SK-N-SH (cell line): ENCODE data around the gene STEAP2. TPM values are rescaled to one million over a fixed set of nuclear protein-coding genes. Genes with fewer than 3 reads are reported as not detected.

Experiments used
- CTCF ChIA-PET: fragments of 300-600, 350-600 bp; formaldehyde crosslinking; extraction: SDS; loops from one replicate; lab custom pipeline; 2021; lab: Yijun Ruan, JAX
- POLR2A ChIA-PET: fragments of 350-600 bp; sonication (Branson Sonifier 250); formaldehyde crosslinking; extraction: SDS; loops from one replicate; lab custom pipeline; 2020; ENCODE audit warnings: antibody characterized with exemption, inconsistent platforms; lab: Yijun Ruan, JAX
- DNase-seq: peaks from one replicate; pipeline ENCODE4 v3.0.0; 2012
- H2AFZ ChIP-seq: fragments of 200-600 bp; sonication (generic); 2 replicates; pipeline ENCODE4 v1.8.1; 2016; ENCODE audit warnings: antibody characterized with exemption, mild to moderate bottlenecking, low read depth
- H3F3A ChIP-seq: fragments of 200-600 bp; sonication (generic); replicated peaks from 2 replicates; pipeline ENCODE3; 2016; ENCODE audit warnings: antibody characterized with exemption, mild to moderate bottlenecking; ENCODE audit not compliant: insufficient read depth
- H3K27ac ChIP-seq, 2 experiments: fragments of 200-500 bp in 1 of 2; fragments of 200-600 bp in 1 of 2; sonication (Bioruptor generic) in 1 of 2; sonication (generic), shearing (Covaris generic) in 1 of 2; 2 replicates each; pipeline versions ENCODE4 v1.5.1 to v1.6.1; 2014 to 2016; ENCODE audit warnings: low read depth in 2 of 2, inconsistent platforms in 1 of 2, low read length in 1 of 2, mild to moderate bottlenecking in 1 of 2, mixed read lengths in 1 of 2
- H3K27me3 ChIP-seq: fragments of 200-600 bp; sonication (generic), shearing (Covaris generic); 2 replicates; pipeline ENCODE4 v1.6.1; 2016; ENCODE audit warnings: mixed run types; ENCODE audit not compliant: insufficient read depth
- H3K36me3 ChIP-seq, 2 experiments: fragments of 200-500 bp in 1 of 2; fragments of 200-600 bp in 1 of 2; sonication (Bioruptor generic) in 1 of 2; sonication (generic) in 1 of 2; replicated peaks in 1 of 2; 2 replicates each; pipeline versions ENCODE3 to v1.5.1; 2014 to 2016; ENCODE audit warnings: low read length in 1 of 2, mild to moderate bottlenecking in 1 of 2; ENCODE audit not compliant: insufficient read depth in 2 of 2, control insufficient read depth in 1 of 2
- H3K4me1 ChIP-seq, 2 experiments: fragments of 200-500 bp in 1 of 2; fragments of 200-600 bp in 1 of 2; sonication (Bioruptor generic) in 1 of 2; sonication (generic), shearing (Covaris generic) in 1 of 2; 2 replicates each; pipeline versions ENCODE4 v1.5.1 to v1.6.1; 2014 to 2016; ENCODE audit warnings: low read depth in 1 of 2, low read length in 1 of 2, mixed run types in 1 of 2; ENCODE audit not compliant: insufficient read depth in 2 of 2, control insufficient read depth in 1 of 2
- H3K4me2 ChIP-seq: fragments of 200-600 bp; sonication (generic), shearing (Covaris generic); 2 replicates; pipeline ENCODE4 v1.6.1; 2017; ENCODE audit warnings: mixed run types
- H3K4me3 ChIP-seq, 2 experiments: fragments of 200-500 bp in 1 of 2; fragments of 200-600 bp in 1 of 2; sonication (Bioruptor generic) in 1 of 2; sonication (generic), shearing (Covaris generic) in 1 of 2; 2 replicates each; pipeline versions ENCODE4 v1.5.1 to v1.8.1; 2014 to 2016; ENCODE audit warnings: low read depth in 2 of 2, inconsistent platforms in 1 of 2, low read length in 1 of 2, mild to moderate bottlenecking in 1 of 2, mixed read lengths in 1 of 2, moderate library complexity in 1 of 2
- H3K79me2 ChIP-seq: fragments of 200-600 bp; sonication (generic); 2 replicates; pipeline ENCODE4 v1.8.1; 2017; ENCODE audit warnings: mild to moderate bottlenecking; ENCODE audit not compliant: insufficient read depth
- H3K9ac ChIP-seq: fragments of 200-600 bp; sonication (generic); 2 replicates; pipeline ENCODE4 v1.6.1; 2017; ENCODE audit warnings: mixed run types
- H3K9me2 ChIP-seq: fragments of 200-600 bp; sonication (generic); 2 replicates; pipeline ENCODE4 v1.6.1; 2017; ENCODE audit warnings: mixed run types
- H3K9me3 ChIP-seq: fragments of 200-600 bp; sonication (generic); 2 replicates; pipeline ENCODE4 v1.6.1; 2017; ENCODE audit warnings: mixed run types, mild to moderate bottlenecking, moderate library complexity
- H4K20me1 ChIP-seq: fragments of 200-600 bp; sonication (generic); 2 replicates; pipeline ENCODE4 v1.6.1; 2017; ENCODE audit warnings: mild to moderate bottlenecking, mixed run types; ENCODE audit not compliant: insufficient read depth
- EZH2phosphoT487 ChIP-seq: fragments of 200-600 bp; sonication (generic); IDR thresholded peaks from 2 replicates; pipeline ENCODE4 v1.6.1; 2017; ENCODE audit warnings: low read depth, mixed run types, mild to moderate bottlenecking, antibody characterized with exemption, moderate library complexity, borderline replicate concordance
- FOSL2 ChIP-seq: IDR thresholded peaks from 2 replicates; pipeline ENCODE4 v1.4.0; 2012; ENCODE audit warnings: low read depth, mild to moderate bottlenecking, moderate library complexity, borderline replicate concordance
- GATA2 ChIP-seq: sonication (generic); formaldehyde crosslinking; IDR thresholded peaks from 2 replicates; pipeline ENCODE4 v1.5.0; 2020; ENCODE audit warnings: mild to moderate bottlenecking, missing genetic modification reagents
- REST ChIP-seq: IDR thresholded peaks from 2 replicates; pipeline ENCODE4 v1.6.1; 2012; ENCODE audit warnings: mild to moderate bottlenecking, low read depth, low read length, moderate library complexity
- RFX5 ChIP-seq: IDR thresholded peaks from 2 replicates; pipeline ENCODE4 v1.6.1; 2012; ENCODE audit warnings: mild to moderate bottlenecking, improper control_type of control experiment, low read length
- RXRA ChIP-seq: IDR thresholded peaks from 2 replicates; pipeline ENCODE4 v1.4.0; 2012; ENCODE audit warnings: low read depth, mild to moderate bottlenecking, borderline replicate concordance
- SMC3 ChIP-seq: IDR thresholded peaks from 2 replicates; pipeline ENCODE4 v1.6.1; 2012; ENCODE audit warnings: low read depth, low read length, improper control_type of control experiment
- TAF1 ChIP-seq: IDR thresholded peaks from 2 replicates; pipeline ENCODE4 v1.6.1; 2012; ENCODE audit warnings: low read depth, mild to moderate bottlenecking, low read length, moderate library complexity, borderline replicate concordance
- USF2 ChIP-seq: fragments of 150-350 bp; IDR thresholded peaks from 2 replicates; pipeline ENCODE4 v1.6.1; 2017; ENCODE audit warnings: antibody characterized with exemption, low read length, low read depth, borderline replicate concordance
- WGBS: methylation state at CpG from one replicate; pipeline ENCODE4 v1.1.6; 2017; ENCODE audit warnings: low lambda C conversion rate; 5-methylcytosine and 5-hydroxymethylcytosine counted together
- polyA plus RNA-seq, 3 experiments: library from polyadenylated mRNA; depleted of rRNA; stranded (reverse); fragments of >200 nt; gene quantifications; 2 replicates each; pipeline ENCODE4 v1.2.3, GENCODE V29; 2012
- TF ChIP-seq, protein P1 (sequence below): IDR thresholded peaks from 2 replicates; pipeline ENCODE4 v1.4.0; 2012; ENCODE audit warnings: low read depth
- TF ChIP-seq, protein P2 (sequence below): fragments of 150-350 bp; IDR thresholded peaks from 2 replicates; pipeline ENCODE4 v1.6.1; 2016; ENCODE audit warnings: mild to moderate bottlenecking, low read depth, low read length
- TF ChIP-seq, protein P3 (sequence below): fragments of 200-600 bp; sonication (generic); IDR thresholded peaks from 2 replicates; pipeline ENCODE4 v1.6.1; 2017; ENCODE audit warnings: antibody characterized with exemption, mild to moderate bottlenecking, moderate library complexity

The STEAP2 gene
- polyA plus RNA-seq, 1 of the 3 experiments (the other 2 are of a cell fraction) = 6.6 TPM

GRCh38 chr7:90227259-90227658 lies 15.7 kb downstream of the STEAP2 start (continued):
- TF ChIP-seq GATA2 = no peak
- TF ChIP-seq RFX5 = no peak
- TF ChIP-seq RXRA = no peak

- Histone ChIP-seq H3K4me3 (no peak overlapping the region), H3K27ac (no peak overlapping the region), H4K20me1 (no peaks in the 10 kb centered on the region), H3K9me2 (no peaks in the 10 kb centered on the region), H3K4me1 (no peaks in the 10 kb centered on the region), H3K9me3 (no peaks in the 10 kb centered on the region), H3K79me2 (no peaks in the 10 kb centered on the region; the same call in 1 of the 2 replicates)
- POLR2A ChIA-PET = no interaction called here
- CTCF ChIA-PET = interaction anchor here (1.6 to 2.7 kb wide), 3 partner anchors 10 to 198 kb away, joined by 7 to 8 read pairs (median 7); partner anchors contain the start of gene STEAP2
- TF ChIP-seq REST (no peak), USF2 (no peak), EZH2phosphoT487 (no peak)
- TF ChIP-seq, protein P1, sequence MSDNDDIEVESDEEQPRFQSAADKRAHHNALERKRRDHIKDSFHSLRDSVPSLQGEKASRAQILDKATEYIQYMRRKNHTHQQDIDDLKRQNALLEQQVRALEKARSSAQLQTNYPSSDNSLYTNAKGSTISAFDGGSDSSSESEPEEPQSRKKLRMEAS = no peak
- TF ChIP-seq, all 33 proteins: peak for 0
- H3K27me3 ChIP-seq = no peaks in the 10 kb centered on the region
- DNase-seq = no peak
- H3K9ac ChIP-seq = no peak overlapping the region
- H3K36me3 ChIP-seq = peaks cover 9 to 29% of the 10 kb centered on the region in 2 experiments
- peaks cover 6% of the 10 kb centered on the region for H3F3A ChIP-seq
- H2AFZ ChIP-seq = no peak overlapping the region
- WGBS = 84% methylated on average over 2 of the region's 2 CpGs
- no peak overlapping the region for H3K4me2 ChIP-seq
These were observed 18.1 kb downstream of the STEAP2 start for GRCh38 chr7:90229682-90230081.

DNA sequence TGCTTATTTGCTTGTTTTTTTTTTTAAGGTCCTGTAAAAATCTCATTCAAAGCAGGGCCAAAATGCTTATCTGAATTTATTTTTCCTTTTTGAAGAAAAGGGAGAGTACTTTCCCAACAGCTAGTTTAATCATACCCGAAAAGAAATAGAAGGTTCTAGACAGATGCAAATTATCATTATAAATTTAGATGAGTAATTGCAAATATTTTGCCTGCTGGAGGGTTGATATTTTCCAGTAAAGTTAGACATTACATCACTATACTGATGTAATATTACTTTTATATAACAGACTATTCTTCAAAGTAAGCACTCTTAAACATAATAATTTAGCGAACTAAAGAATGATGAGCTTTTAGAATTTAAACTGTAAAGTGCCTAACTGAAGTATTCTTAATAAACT lies 19.3 kb downstream of the STEAP2 start:
- Histone ChIP-seq H2AFZ (no peak overlapping the region), H3K27ac (no peak overlapping the region), H3K79me2 (no peaks in the 10 kb centered on the region; the same call in 1 of the 2 replicates), H3K4me3 (no peak overlapping the region), H4K20me1 (no peaks in the 10 kb centered on the region), H3K9me3 (no peaks in the 10 kb centered on the region), H3K4me1 (no peaks in the 10 kb centered on the region), H3F3A (peaks cover 6% of the 10 kb centered on the region), H3K27me3 (no peaks in the 10 kb centered on the region), H3K9me2 (no peaks in the 10 kb centered on the region), H3K9ac (no peak overlapping the region), H3K36me3 (peaks cover 5 to 25% of the 10 kb centered on the region in 2 experiments), H3K4me2 (no peak overlapping the region)
- ChIA-PET CTCF (no interaction called here), POLR2A (no interaction called here)
- no peak for DNase-seq
- 91% methylated on average over 2 of the region's 2 CpGs for WGBS
- TF ChIP-seq TAF1 (no peak), SMC3 (no peak), FOSL2 (no peak), RXRA (no peak)
- TF ChIP-seq, protein P2, sequence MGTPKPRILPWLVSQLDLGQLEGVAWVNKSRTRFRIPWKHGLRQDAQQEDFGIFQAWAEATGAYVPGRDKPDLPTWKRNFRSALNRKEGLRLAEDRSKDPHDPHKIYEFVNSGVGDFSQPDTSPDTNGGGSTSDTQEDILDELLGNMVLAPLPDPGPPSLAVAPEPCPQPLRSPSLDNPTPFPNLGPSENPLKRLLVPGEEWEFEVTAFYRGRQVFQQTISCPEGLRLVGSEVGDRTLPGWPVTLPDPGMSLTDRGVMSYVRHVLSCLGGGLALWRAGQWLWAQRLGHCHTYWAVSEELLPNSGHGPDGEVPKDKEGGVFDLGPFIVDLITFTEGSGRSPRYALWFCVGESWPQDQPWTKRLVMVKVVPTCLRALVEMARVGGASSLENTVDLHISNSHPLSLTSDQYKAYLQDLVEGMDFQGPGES = no peak
- TF ChIP-seq, protein P3, sequence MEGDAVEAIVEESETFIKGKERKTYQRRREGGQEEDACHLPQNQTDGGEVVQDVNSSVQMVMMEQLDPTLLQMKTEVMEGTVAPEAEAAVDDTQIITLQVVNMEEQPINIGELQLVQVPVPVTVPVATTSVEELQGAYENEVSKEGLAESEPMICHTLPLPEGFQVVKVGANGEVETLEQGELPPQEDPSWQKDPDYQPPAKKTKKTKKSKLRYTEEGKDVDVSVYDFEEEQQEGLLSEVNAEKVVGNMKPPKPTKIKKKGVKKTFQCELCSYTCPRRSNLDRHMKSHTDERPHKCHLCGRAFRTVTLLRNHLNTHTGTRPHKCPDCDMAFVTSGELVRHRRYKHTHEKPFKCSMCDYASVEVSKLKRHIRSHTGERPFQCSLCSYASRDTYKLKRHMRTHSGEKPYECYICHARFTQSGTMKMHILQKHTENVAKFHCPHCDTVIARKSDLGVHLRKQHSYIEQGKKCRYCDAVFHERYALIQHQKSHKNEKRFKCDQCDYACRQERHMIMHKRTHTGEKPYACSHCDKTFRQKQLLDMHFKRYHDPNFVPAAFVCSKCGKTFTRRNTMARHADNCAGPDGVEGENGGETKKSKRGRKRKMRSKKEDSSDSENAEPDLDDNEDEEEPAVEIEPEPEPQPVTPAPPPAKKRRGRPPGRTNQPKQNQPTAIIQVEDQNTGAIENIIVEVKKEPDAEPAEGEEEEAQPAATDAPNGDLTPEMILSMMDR = no peak
- TF ChIP-seq, protein P1 = no peak
